NAMALWA (cell line): ENCODE results near the gene TSPEAR.
"Not testable (repeated sequence)": the region's sequence is repeated elsewhere in the genome, so short reads cannot be mapped to it uniquely, and the experiment has no call there.

ENCODE experiments used
- DNase-seq: peaks from one replicate; pipeline ENCODE4 v3.0.0-alpha.2; 2015; ENCODE audit warnings: low spot score

The TSPEAR gene

GRCh38 chr21:44603109-44603875 lies 108.1 kb downstream of the TSPEAR start:
- DNase-seq = no peak

GRCh38 chr21:44602463-44602850 lies 108.9 kb downstream of the TSPEAR start:
- DNase-seq = no peak

GRCh38 chr21:44601596-44602462 lies 109.5 kb downstream of the TSPEAR start:
- no peak for DNase-seq

- peak; percentile 9 for DNase-seq
These were observed 110.3 kb downstream of the TSPEAR start for GRCh38 chr21:44601091-44601490.

GRCh38 chr21:44600118-44600978 lies 111.0 kb downstream of the TSPEAR start, which contains the start of gene KRTAP10-7:
TSS of gene KRTAP10-7 (plus strand) at chr21:44600597. CDS start at chr21:44600622, 25 bp downstream.
- DNase-seq = not testable (repeated sequence)

- no peak for DNase-seq
These were observed 111.9 kb downstream of the TSPEAR start for GRCh38 chr21:44599264-44600029.

- no peak for DNase-seq
These were observed 113.3 kb downstream of the TSPEAR start for GRCh38 chr21:44598061-44598460.

GRCh38 chr21:44596068-44596725 lies 115.2 kb downstream of the TSPEAR start:
- DNase-seq = no peak

GRCh38 chr21:44595524-44595923 lies 115.8 kb downstream of the TSPEAR start:
- no peak for DNase-seq

GRCh38 chr21:44594406-44594916 lies 116.9 kb downstream of the TSPEAR start:
- no peak for DNase-seq

GRCh38 chr21:44593598-44594405 lies 117.6 kb downstream of the TSPEAR start:
- DNase-seq = no peak

- DNase-seq = no peak
These were observed 118.7 kb downstream of the TSPEAR start, which contains the start of gene KRTAP10-6 for GRCh38 chr21:44592446-44593311. TSS of gene KRTAP10-6 (minus strand) at chr21:44592505. CDS start at chr21:44592484, 21 bp downstream.

GRCh38 chr21:44591801-44592130 lies 119.6 kb downstream of the TSPEAR start:
- not testable (repeated sequence) for DNase-seq

GRCh38 chr21:44590897-44591800 lies 120.2 kb downstream of the TSPEAR start:
- not testable (repeated sequence) for DNase-seq

GRCh38 chr21:44590311-44590721 lies 121.1 kb downstream of the TSPEAR start:
- no peak for DNase-seq

GRCh38 chr21:44589586-44590305 lies 121.6 kb downstream of the TSPEAR start:
- no peak for DNase-seq

- DNase-seq = no peak
These were observed 122.3 kb downstream of the TSPEAR start for GRCh38 chr21:44589094-44589493.
